Testis (tissue), 3 donors: ENCODE measurements around the gene MLXIPL. TPM values are rescaled to one million over a fixed set of nuclear protein-coding genes. Genes with fewer than 3 reads are reported as not detected.

Experiments
- DNase-seq: peaks from one replicate; pipeline ENCODE4 v3.0.0-alpha.2; 2019
- H3K27ac ChIP-seq, 2 donors: fragments of 200-600 bp; sonication (generic); one replicate each; pipeline ENCODE4 v1.5.1; 2019
- H3K27me3 ChIP-seq: fragments of 200-600 bp; sonication (generic); one replicate; pipeline ENCODE4 v1.5.1; 2019
- H3K36me3 ChIP-seq: fragments of 200-600 bp; sonication (generic); one replicate; pipeline ENCODE4 v1.5.1; 2017; ENCODE audit warnings: low read depth; ENCODE audit errors: missing control alignments
- H3K4me1 ChIP-seq: fragments of 200-600 bp; sonication (generic); one replicate; pipeline ENCODE4 v1.5.1; 2019
- H3K4me3 ChIP-seq, 2 donors: fragments of 200-600 bp; sonication (generic); one replicate each; pipeline ENCODE4 v1.5.1; 2017 to 2019
- H3K9me3 ChIP-seq: fragments of 200-600 bp; sonication (generic); one replicate; pipeline ENCODE4 v1.5.1; 2017
- POLR2A ChIP-seq: fragments of 450-650 bp; IDR thresholded peaks from one replicate; pipeline ENCODE4 v1.6.1; 2017; ENCODE audit warnings: antibody characterized with exemption, mild to moderate bottlenecking, moderate library complexity
- WGBS, 2 donors: methylation state at CpG; one replicate each; pipeline ENCODE4 v1.1.5; 2018; 5-methylcytosine and 5-hydroxymethylcytosine counted together
- intact Hi-C: fragments of 100-400 bp; cut with DNase I; formaldehyde crosslinking; loops from one replicate; pipeline ENCODE4 v1.15.1; 2023; ENCODE audit warnings: low total_unique reads
- polyA plus RNA-seq: library from polyadenylated mRNA; stranded (reverse); fragments of 350-450 nt; fragmentation: Illumina TruSeq; extraction: RNeasy Lipid Tissue Mini Kit (QIAGEN cat#74804); gene quantifications from one replicate; pipeline ENCODE4 v1.2.3, GENCODE V29; 2014; ENCODE audit warnings: low read depth, low replicate concordance; ENCODE audit not compliant: insufficient read depth
- total RNA-seq, 2 donors: library from RNA; depleted of rRNA; stranded (reverse); fragments of >200 nt; gene quantifications; one replicate each; pipeline ENCODE4 v1.2.3, GENCODE V29; 2016
- TF ChIP-seq, protein P1 (sequence below), 3 experiments: fragments of 450-650 bp in 2 of 3; fragments of 200-600 bp in 1 of 3; sonication (generic) in 1 of 3; IDR thresholded peaks; one replicate each; pipeline ENCODE4 v1.5.1; 2016 to 2019; ENCODE audit warnings: antibody characterized with exemption in 3 of 3, mild to moderate bottlenecking in 2 of 3, moderate library complexity in 1 of 3

The MLXIPL gene
- total and polyA plus RNA-seq, 3 donors from 2014 or later, result 34.2 to 215 (median 160) TPM

DNA sequence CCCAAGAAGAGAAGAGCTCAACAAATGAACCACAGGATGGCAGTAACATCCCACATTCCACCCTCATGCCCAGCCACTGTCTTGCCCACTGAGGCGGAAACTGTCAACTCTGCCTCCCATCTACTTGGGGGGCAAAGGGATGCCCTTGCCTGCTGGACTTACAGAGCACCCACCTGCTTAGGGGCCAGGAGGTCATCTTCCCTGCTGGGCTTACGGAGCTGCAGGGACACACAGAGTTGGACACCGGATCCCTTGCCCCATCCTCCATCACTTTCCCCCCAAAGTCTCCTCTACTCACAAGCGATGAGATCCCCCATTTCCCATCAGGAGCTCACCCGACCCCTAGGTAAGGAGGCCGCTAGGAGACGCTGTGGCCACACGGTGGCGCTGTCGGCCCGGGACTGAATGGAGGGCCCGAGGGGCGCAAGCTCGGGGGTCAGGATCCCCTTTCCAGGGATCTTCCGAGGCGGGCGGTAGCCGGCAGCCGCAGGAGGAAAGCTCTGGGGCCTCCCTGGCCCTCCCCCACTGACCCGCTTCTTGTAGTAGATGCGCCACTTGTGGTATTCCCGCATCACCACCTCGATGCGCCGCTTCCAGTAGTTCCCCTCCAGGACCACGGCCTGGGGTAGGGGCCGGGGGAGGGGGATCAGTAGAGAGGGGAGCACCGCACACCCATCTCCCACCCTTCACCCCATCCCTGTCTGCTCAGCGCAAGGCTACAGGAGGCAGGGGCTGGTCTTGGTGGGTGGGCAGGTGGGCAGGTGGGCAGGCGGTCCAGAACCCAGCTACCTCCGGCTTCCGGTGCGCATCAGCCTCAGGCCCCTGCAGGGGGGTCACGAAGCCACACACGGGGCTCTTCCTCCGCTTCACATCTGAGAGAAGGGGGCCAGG lies 17.3 kb downstream of the MLXIPL start:
- Histone ChIP-seq H3K4me1 (no peaks in the 10 kb centered on the region), H3K36me3 (no peaks in the 10 kb centered on the region), H3K27me3 (no peaks in the 10 kb centered on the region), H3K9me3 (no peaks in the 10 kb centered on the region), H3K27ac (no peak overlapping the region), H3K4me3 (peak overlapping the region; percentile 34 to 44)
- TF ChIP-seq, protein P1, sequence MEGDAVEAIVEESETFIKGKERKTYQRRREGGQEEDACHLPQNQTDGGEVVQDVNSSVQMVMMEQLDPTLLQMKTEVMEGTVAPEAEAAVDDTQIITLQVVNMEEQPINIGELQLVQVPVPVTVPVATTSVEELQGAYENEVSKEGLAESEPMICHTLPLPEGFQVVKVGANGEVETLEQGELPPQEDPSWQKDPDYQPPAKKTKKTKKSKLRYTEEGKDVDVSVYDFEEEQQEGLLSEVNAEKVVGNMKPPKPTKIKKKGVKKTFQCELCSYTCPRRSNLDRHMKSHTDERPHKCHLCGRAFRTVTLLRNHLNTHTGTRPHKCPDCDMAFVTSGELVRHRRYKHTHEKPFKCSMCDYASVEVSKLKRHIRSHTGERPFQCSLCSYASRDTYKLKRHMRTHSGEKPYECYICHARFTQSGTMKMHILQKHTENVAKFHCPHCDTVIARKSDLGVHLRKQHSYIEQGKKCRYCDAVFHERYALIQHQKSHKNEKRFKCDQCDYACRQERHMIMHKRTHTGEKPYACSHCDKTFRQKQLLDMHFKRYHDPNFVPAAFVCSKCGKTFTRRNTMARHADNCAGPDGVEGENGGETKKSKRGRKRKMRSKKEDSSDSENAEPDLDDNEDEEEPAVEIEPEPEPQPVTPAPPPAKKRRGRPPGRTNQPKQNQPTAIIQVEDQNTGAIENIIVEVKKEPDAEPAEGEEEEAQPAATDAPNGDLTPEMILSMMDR (IDR thresholded peaks at IDR 0.05), result peak; percentile 85 to 95 (median 91)
- no peak for TF ChIP-seq POLR2A
- peak; percentile 70 for DNase-seq
- 3 to 13% methylated on average over 13 to 36 of the region's 36 CpGs for WGBS, 2 donors
- intact Hi-C loops, result loop anchor here (5.0 kb wide), 1 partner anchor 120 kb away; no protein-coding TSS in a partner anchor

DNA sequence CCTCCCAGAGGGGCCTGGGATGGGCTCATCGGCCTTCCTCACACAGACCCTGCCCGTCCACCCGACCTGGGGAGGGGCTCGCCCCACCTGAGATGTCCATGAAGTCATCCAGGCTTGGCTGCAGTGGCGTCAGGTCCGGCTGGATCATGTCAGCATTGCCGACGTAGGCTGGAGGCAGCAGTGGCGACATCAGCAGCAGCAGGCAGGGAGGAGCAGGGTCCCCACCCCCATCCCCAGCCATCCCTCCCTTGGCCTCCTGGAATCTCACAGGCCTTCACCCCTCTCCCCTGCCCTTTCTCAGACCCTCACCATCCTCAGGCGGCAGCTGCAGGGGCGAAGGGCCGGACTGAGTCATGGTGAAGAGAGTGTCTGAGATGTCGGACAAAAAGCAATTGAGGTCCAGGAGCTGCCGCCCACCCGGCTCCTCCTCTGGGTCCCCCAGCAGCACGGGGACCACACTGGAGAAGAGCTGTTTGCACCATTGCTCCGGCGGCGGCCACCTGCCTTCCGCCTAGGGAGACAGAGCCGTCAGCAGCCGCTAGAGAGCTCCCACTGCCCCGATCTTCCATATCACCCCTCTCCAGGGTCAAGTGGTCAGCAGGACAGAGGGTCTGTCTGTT lies 18.6 kb downstream of the MLXIPL start:
- Histone ChIP-seq H3K36me3 (no peaks in the 10 kb centered on the region), H3K27ac (no peak overlapping the region), H3K27me3 (no peaks in the 10 kb centered on the region), H3K4me1 (no peaks in the 10 kb centered on the region), H3K4me3 (no peak overlapping the region), H3K9me3 (no peaks in the 10 kb centered on the region)
- 72 to 78% methylated on average over 12 to 23 of the region's 23 CpGs for WGBS, 2 donors
- intact Hi-C loops, result loop anchor here (5.0 kb wide), 1 partner anchor 122 kb away; no protein-coding TSS in a partner anchor
- no peak for DNase-seq
- TF ChIP-seq, protein P1 (IDR thresholded peaks at IDR 0.05), result no peak

DNA sequence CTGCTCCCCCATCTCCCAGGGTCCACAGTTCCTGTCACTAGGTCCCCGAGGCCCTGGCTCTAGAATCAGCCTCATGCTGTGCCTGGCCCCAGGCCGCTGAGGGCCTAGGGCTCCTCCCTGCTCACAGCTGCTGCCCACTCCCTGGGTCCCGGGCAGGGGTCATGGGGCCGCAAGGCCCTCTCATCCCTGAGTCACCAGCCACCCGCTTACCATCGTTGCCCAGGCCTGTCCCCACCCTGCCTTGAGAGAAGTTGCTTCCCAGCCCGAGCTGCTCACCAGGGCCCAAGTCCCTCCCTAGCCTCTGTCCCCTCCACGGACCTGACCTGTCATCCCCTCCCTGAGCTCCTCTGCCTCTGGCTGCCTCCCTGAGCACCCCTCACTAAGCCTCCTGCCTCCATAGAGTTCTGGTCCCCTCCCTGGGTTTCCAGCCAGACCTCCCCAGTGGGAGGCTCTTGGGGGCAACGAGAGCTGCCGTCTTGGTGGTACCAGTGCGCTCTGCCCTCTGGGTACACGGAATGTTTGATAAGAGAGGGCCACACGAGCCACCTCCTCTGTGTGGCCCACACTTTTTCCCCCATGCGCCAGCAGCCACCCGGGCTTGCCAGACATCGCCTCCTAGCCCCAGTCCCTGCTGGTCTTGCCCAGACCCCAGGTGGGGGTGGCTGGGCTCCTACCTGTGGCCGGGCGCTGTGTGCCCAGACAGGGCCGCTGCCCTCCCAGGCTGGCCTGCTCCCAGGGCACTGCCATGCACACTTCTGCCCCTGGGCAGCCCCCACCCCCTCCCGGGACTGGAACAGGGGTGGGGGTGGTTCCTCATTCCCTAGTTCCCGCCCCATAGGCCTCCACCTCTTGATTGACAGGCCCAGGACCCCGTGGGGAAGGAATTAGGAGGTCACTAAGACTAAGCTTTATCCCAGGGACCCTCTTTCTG lies 21.3 kb downstream of the MLXIPL start:
- H3K27me3 ChIP-seq, result no peaks in the 10 kb centered on the region
- no peaks in the 10 kb centered on the region for H3K9me3 ChIP-seq
- H3K4me1 ChIP-seq, result no peaks in the 10 kb centered on the region
- intact Hi-C loops, result no loop called here
- H3K4me3 ChIP-seq, result no peak overlapping the region
- DNase-seq, result no peak
- H3K36me3 ChIP-seq, result no peaks in the 10 kb centered on the region
- no peak overlapping the region for H3K27ac ChIP-seq
- WGBS, 2 donors, result 74 to 79% methylated on average over 9 to 22 of the region's 22 CpGs
- TF ChIP-seq POLR2A, result no peak
- TF ChIP-seq, protein P1 (IDR thresholded peaks at IDR 0.05), result no peak

DNA sequence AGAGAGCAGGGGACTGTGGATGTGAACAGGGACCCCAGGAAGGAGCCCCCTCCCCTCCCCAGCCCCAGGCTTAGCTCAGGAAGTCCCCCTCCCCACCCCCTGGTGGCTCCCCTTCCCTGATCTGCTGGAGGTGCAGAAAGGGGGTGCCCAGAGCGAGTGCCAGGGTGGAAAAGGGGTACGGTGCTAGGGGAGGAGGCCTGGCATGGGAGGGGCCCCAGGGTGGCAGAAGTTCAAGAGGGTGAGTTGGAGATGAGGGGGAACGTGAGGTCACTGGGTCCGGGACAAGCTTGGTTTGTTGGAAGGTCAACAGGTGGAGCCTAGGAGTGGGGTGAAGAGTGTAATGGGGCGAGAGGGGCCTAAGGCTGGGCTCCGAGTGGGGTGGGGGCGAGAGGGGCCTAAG lies 24.4 kb downstream of the MLXIPL start:
- H3K36me3 ChIP-seq, result no peaks in the 10 kb centered on the region
- TF ChIP-seq, protein P1 (IDR thresholded peaks at IDR 0.05), result no peak
- no peak for TF ChIP-seq POLR2A
- intact Hi-C loops, result no loop called here
- no peak for DNase-seq
- no peaks in the 10 kb centered on the region for H3K9me3 ChIP-seq
- no peaks in the 10 kb centered on the region for H3K27me3 ChIP-seq
- no peak overlapping the region for H3K27ac ChIP-seq
- 66 to 75% methylated on average over 7 of the region's 7 CpGs for WGBS, 2 donors
- no peaks in the 10 kb centered on the region for H3K4me1 ChIP-seq
- no peak overlapping the region for H3K4me3 ChIP-seq
